H1 (cell line): ENCODE measurements around the gene ABLIM1. TPM values are rescaled to one million over a fixed set of nuclear protein-coding genes. Genes with fewer than 3 reads are reported as not detected.
A peak's percentile ranks its signal among the peaks of the same experiment; 100 is the strongest.

Experiments used
- CTCF ChIA-PET: fragments of 300-600 bp; sonication (Branson Sonifier 250); formaldehyde crosslinking; loops from one replicate; lab custom pipeline; 2021; ENCODE audit not compliant: partially characterized antibody; lab: Charles Lee
- POLR2A ChIA-PET: fragments of 300-600 bp; sonication (Branson Sonifier 250); formaldehyde crosslinking; loops from one replicate; lab custom pipeline; 2021; ENCODE audit warnings: inconsistent platforms; ENCODE audit not compliant: partially characterized antibody; lab: Charles Lee
- DNase-seq, 2 experiments: peaks; one replicate each; pipeline versions ENCODE4 v3.0.0 to v3.0.0-alpha.2; 2010 to 2022; ENCODE audit warnings: low spot score in 2 of 2, low read depth in 1 of 2, mixed read lengths in 1 of 2
- FAIRE-seq: peaks from 2 replicates; lab custom pipeline; 2011; peaks lifted over from hg19 to GRCh38; lab: Jason Lieb, UNC
- H2AFZ ChIP-seq: 2 replicates; pipeline ENCODE4 v1.8.1; 2012; ENCODE audit warnings: low read length, inconsistent platforms
- H2AK5ac ChIP-seq: 2 replicates; pipeline ENCODE4 v1.6.1; 2013; ENCODE audit warnings: low read depth, low read length
- H2BK120ac ChIP-seq: replicated peaks from 2 replicates; pipeline ENCODE3; 2013; ENCODE audit warnings: low read depth, low read length, inconsistent platforms
- H2BK12ac ChIP-seq: 2 replicates; pipeline ENCODE4 v1.6.1; 2013; ENCODE audit warnings: low read depth, low read length
- H2BK15ac ChIP-seq: 2 replicates; pipeline ENCODE4 v1.6.1; 2013; ENCODE audit warnings: low read length
- H2BK20ac ChIP-seq: 2 replicates; pipeline ENCODE4 v1.6.1; 2013; ENCODE audit warnings: low read length
- H2BK5ac ChIP-seq: 2 replicates; pipeline ENCODE4 v1.6.1; 2013; ENCODE audit warnings: low read depth, low read length
- H3K14ac ChIP-seq: 2 replicates; pipeline ENCODE4 v1.6.1; 2013; ENCODE audit warnings: inconsistent platforms; ENCODE audit not compliant: insufficient read length
- H3K18ac ChIP-seq: 2 replicates; pipeline ENCODE4 v1.6.1; 2013; ENCODE audit warnings: low read length; ENCODE audit errors: extremely low read depth
- H3K23ac ChIP-seq: 2 replicates; pipeline ENCODE4 v1.6.1; 2013; ENCODE audit warnings: inconsistent platforms; ENCODE audit not compliant: insufficient read length
- H3K23me2 ChIP-seq: 2 replicates; pipeline ENCODE4 v1.6.1; 2013; ENCODE audit warnings: low read depth, low read length
- H3K27ac ChIP-seq: 2 replicates; pipeline ENCODE4 v1.6.1; 2011; ENCODE audit warnings: low read depth, low read length, inconsistent platforms
- H3K27me3 ChIP-seq, 4 experiments: replicated peaks in 1 of 4; 1 replicate in 1 of 4; 2 replicates in 3 of 4; pipeline versions ENCODE4 v1.6.1 to v1.8.1; 2011 to 2013; ENCODE audit warnings: low read length in 3 of 4, mild to moderate bottlenecking in 3 of 4, inconsistent platforms in 2 of 4, mixed read lengths in 2 of 4, moderate library complexity in 1 of 4; ENCODE audit not compliant: control insufficient read depth in 3 of 4, insufficient read depth in 3 of 4; ENCODE audit errors: extremely low read depth in 1 of 4
- H3K36me3 ChIP-seq, 4 experiments: 2 replicates each; pipeline versions ENCODE4 v1.6.1 to v1.8.1; 2011 to 2013; ENCODE audit warnings: mild to moderate bottlenecking in 4 of 4, low read length in 3 of 4, moderate library complexity in 2 of 4, control low read depth in 1 of 4, inconsistent platforms in 1 of 4; ENCODE audit not compliant: insufficient read depth in 4 of 4, control insufficient read depth in 2 of 4
- H3K4ac ChIP-seq: replicated peaks from 2 replicates; pipeline ENCODE3; 2013; ENCODE audit warnings: low read length, low read depth, mixed read lengths, inconsistent platforms; ENCODE audit not compliant: insufficient read length
- H3K4me1 ChIP-seq, 4 experiments: replicated peaks in 1 of 4; 1 replicate in 1 of 4; 2 replicates in 3 of 4; pipeline versions ENCODE4 v1.6.1 to v1.8.1; 2011 to 2013; ENCODE audit warnings: low read length in 3 of 4, inconsistent platforms in 2 of 4, mixed read lengths in 1 of 4; ENCODE audit not compliant: insufficient read depth in 4 of 4, control insufficient read depth in 3 of 4
- H3K4me2 ChIP-seq, 2 experiments: 2 replicates each; pipeline versions ENCODE4 v1.6.1 to v1.8.1; 2011 to 2013; ENCODE audit warnings: low read depth in 2 of 2, low read length in 2 of 2, control low read depth in 1 of 2, inconsistent platforms in 1 of 2, mild to moderate bottlenecking in 1 of 2; ENCODE audit not compliant: insufficient read depth in 1 of 2
- H3K4me3 ChIP-seq, 4 experiments: fragments of 200-600, 300-600 bp in 1 of 4; sonication (generic), shearing (Covaris generic), sonication (Bioruptor Twin) in 1 of 4; 2 replicates each; pipeline versions ENCODE4 v1.5.1 to v1.8.1; 2011 to 2016; ENCODE audit warnings: low read length in 4 of 4, low read depth in 3 of 4, control low read depth in 2 of 4, inconsistent platforms in 2 of 4, mild to moderate bottlenecking in 2 of 4, mixed read lengths in 1 of 4, moderate library complexity in 1 of 4; ENCODE audit not compliant: insufficient read depth in 2 of 4; ENCODE audit errors: extremely low read depth in 1 of 4
- H3K56ac ChIP-seq: replicated peaks from 2 replicates; pipeline ENCODE3; 2013; ENCODE audit warnings: low read depth, mild to moderate bottlenecking, mixed read lengths, low read length, inconsistent platforms; ENCODE audit not compliant: insufficient read length
- H3K79me1 ChIP-seq: 2 replicates; pipeline ENCODE4 v1.6.1; 2013; ENCODE audit warnings: low read depth, low read length, control low read depth
- H3K79me2 ChIP-seq, 2 experiments: 2 replicates each; pipeline versions ENCODE4 v1.6.1 to v1.8.1; 2012 to 2013; ENCODE audit warnings: low read length in 2 of 2, mild to moderate bottlenecking in 2 of 2, inconsistent platforms in 1 of 2; ENCODE audit not compliant: insufficient read depth in 2 of 2, control insufficient read depth in 1 of 2
- H3K9ac ChIP-seq, 4 experiments: replicated peaks in 1 of 4; 1 replicate in 1 of 4; 2 replicates in 3 of 4; pipeline versions ENCODE4 v1.6.1 to v1.8.1; 2011 to 2013; ENCODE audit warnings: low read depth in 3 of 4, low read length in 3 of 4, control low read depth in 2 of 4, mild to moderate bottlenecking in 2 of 4, moderate library complexity in 2 of 4, inconsistent platforms in 1 of 4; ENCODE audit errors: extremely low read depth in 1 of 4
- H3K9me3 ChIP-seq, 2 experiments: 2 replicates each; pipeline versions ENCODE4 v1.6.1 to v1.8.1; 2012 to 2013; ENCODE audit warnings: mild to moderate bottlenecking in 2 of 2, moderate library complexity in 2 of 2, control low read depth in 1 of 2, inconsistent platforms in 1 of 2, low read depth in 1 of 2, low read length in 1 of 2, mixed read lengths in 1 of 2; ENCODE audit not compliant: insufficient read depth in 2 of 2
- H4K20me1 ChIP-seq, 2 experiments: replicated peaks in 1 of 2; 2 replicates each; pipeline versions ENCODE3 to v1.8.1; 2011 to 2013; ENCODE audit warnings: inconsistent platforms in 2 of 2, low read length in 2 of 2, mild to moderate bottlenecking in 1 of 2; ENCODE audit not compliant: insufficient read depth in 2 of 2, control insufficient read depth in 1 of 2
- H4K5ac ChIP-seq: 2 replicates; pipeline ENCODE4 v1.6.1; 2013; ENCODE audit warnings: low read length, low read depth, mixed read lengths, inconsistent platforms; ENCODE audit not compliant: insufficient read length
- H4K8ac ChIP-seq: 2 replicates; pipeline ENCODE4 v1.8.0; 2013; ENCODE audit warnings: mild to moderate bottlenecking, moderate library complexity, low read length, inconsistent platforms; ENCODE audit not compliant: insufficient read depth; ENCODE audit errors: extremely low read depth
- H4K91ac ChIP-seq: replicated peaks from 2 replicates; pipeline ENCODE3; 2013; ENCODE audit warnings: low read length, mixed read lengths, inconsistent platforms; ENCODE audit not compliant: insufficient read length
- ASH2L ChIP-seq: fragments of 200-600, 300-600 bp; sonication (generic); IDR thresholded peaks from one replicate; pipeline ENCODE4 v1.7.1; 2017; ENCODE audit warnings: low read length
- BCL11A ChIP-seq, 2 experiments: IDR thresholded peaks; one replicate each; pipeline ENCODE4 v1.6.1; 2011; ENCODE audit warnings: low read depth in 2 of 2, low read length in 2 of 2, mild to moderate bottlenecking in 2 of 2
- BRCA1 ChIP-seq: IDR thresholded peaks from 2 replicates; pipeline ENCODE4 v1.6.1; 2012; ENCODE audit warnings: low read depth, low read length, improper control_type of control experiment
- HDAC6 ChIP-seq: IDR thresholded peaks from one replicate; pipeline ENCODE4 v1.7.1; 2012; ENCODE audit warnings: low read depth, mild to moderate bottlenecking, inconsistent platforms, low read length, moderate library complexity
- KDM1A ChIP-seq: fragments of 200-600, 300-600 bp; sonication (generic); IDR thresholded peaks from 2 replicates; pipeline ENCODE4 v1.7.1; 2016; ENCODE audit warnings: mild to moderate bottlenecking, low read length, borderline replicate concordance
- SIN3A ChIP-seq, 2 experiments: IDR thresholded peaks in 1 of 2; conservative IDR thresholded peaks in 1 of 2; 2 replicates each; pipeline ENCODE4 v1.6.1; 2011 to 2012; ENCODE audit warnings: low read length in 2 of 2, improper control_type of control experiment in 1 of 2, low read depth in 1 of 2, mild to moderate bottlenecking in 1 of 2
- SIRT6 ChIP-seq: IDR thresholded peaks from one replicate; pipeline ENCODE4 v1.7.1; 2012; ENCODE audit warnings: low read length, inconsistent platforms
- SP1 ChIP-seq: IDR thresholded peaks from 2 replicates; pipeline ENCODE4 v1.6.1; 2011; ENCODE audit warnings: low read depth, low read length
- SP2 ChIP-seq: IDR thresholded peaks from 2 replicates; pipeline ENCODE4 v1.6.1; 2012; ENCODE audit warnings: mild to moderate bottlenecking, low read length, inconsistent platforms
- SRF ChIP-seq: IDR thresholded peaks from 2 replicates; pipeline ENCODE4 v1.6.1; 2011; ENCODE audit warnings: mild to moderate bottlenecking, low read depth, low read length, moderate library complexity
- WGBS, 2 experiments: shearing (Covaris generic) in 1 of 2; methylation state at CpG; one replicate each; pipeline versions ENCODE4 v1.1.6 to v1.1.7; 2013 to 2015; ENCODE audit warnings: low lambda C conversion rate in 2 of 2, mixed read lengths in 2 of 2, inconsistent platforms in 1 of 2, low coverage in 1 of 2, missing lambda C conversion rate in 1 of 2; ENCODE audit not compliant: insufficient replicate concordance in 2 of 2, insufficient coverage in 1 of 2, insufficient read length in 1 of 2; ENCODE audit errors: extremely low coverage in 1 of 2, missing lambda C conversion rate in 1 of 2; 5-methylcytosine and 5-hydroxymethylcytosine counted together
- polyA plus RNA-seq, 7 experiments: library from polyadenylated mRNA; depleted of rRNA in 3 of 7; stranded (reverse) in 5 of 7; unstranded in 2 of 7; fragments of >200 nt in 5 of 7; fragments of 200-250 nt in 2 of 7; gene quantifications; 1 replicate in 5 of 7; 2 replicates in 1 of 7; 4 replicates in 1 of 7; pipeline versions ENCODE4 v1.2.1 to v1.2.3, GENCODE V29; 2011 to 2013; ENCODE audit warnings: missing spikeins in 2 of 7, mixed read lengths in 2 of 7
- total RNA-seq: library from RNA; stranded (reverse); fragmentation: NEBNext Ultra II Directional; extraction: Animal tissue kit (Norgen Biotek cat#: 25700); gene quantifications from 2 replicates; pipeline ENCODE4 v1.2.1, GENCODE V29; 2021
- TF ChIP-seq, protein P1 (sequence below), 3 experiments: IDR thresholded peaks; 1 replicate in 2 of 3; 2 replicates in 1 of 3; pipeline versions ENCODE4 v1.5.1 to v1.6.1; 2011; ENCODE audit warnings: low read length in 3 of 3, mild to moderate bottlenecking in 3 of 3, inconsistent platforms in 2 of 3, low read depth in 1 of 3, moderate library complexity in 1 of 3; ENCODE audit not compliant: insufficient read depth in 1 of 3; ENCODE audit errors: control extremely low read depth in 1 of 3

Gene ABLIM1
- total and polyA plus RNA-seq, 2 of the 8 experiments (the other 6 are each of a cell fraction or from before 2014, with no cell fraction given) = 51.2 to 51.7 TPM

DNA sequence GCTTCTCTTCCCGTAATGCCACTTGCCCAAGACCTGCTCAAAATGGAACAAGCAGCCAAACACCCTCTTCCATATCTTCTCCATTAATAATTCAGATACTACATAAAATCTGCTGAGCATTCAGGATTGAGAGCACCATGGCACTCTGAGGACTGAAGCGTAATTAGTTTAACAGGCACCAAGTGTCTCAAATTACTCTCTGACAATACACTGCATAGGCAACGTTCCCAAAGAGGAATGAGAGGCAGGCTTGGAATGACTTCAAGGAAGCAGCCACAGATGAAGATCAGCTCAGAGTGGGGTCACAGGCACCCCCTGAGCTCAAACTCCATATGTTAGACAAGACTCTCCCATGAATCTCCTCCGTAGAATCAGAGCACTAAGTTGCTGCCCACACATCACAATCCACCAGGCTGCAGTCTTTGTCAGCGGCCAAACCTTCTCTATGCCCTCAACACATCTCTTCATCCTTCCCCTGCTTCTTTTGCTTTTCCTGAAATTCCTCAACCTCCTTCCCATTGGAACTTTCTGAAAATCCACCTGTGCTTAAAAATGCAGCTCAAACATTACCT, 4.7 kb upstream of the ABLIM1 start:
- H3K56ac ChIP-seq = no peak overlapping the region
- peaks cover 3 to 4% of the 10 kb centered on the region in 2 experiments; a peak in 2 of 4 replicates for H3K9me3 ChIP-seq
- H3K27me3 ChIP-seq = no peaks in the 10 kb centered on the region; a peak in 1 of 7 replicates
- H3K79me1 ChIP-seq = no peaks in the 10 kb centered on the region
- 0 out of 2 replicates have a peak overlapping the region, but pooled peaks have one; percentile 2 for H2BK15ac ChIP-seq
- no peaks in the 10 kb centered on the region for H4K20me1 ChIP-seq
- no peak overlapping the region for H2BK20ac ChIP-seq
- H3K4me1 ChIP-seq = peaks cover 0 to 14% (median 10%) of the 10 kb centered on the region in 4 experiments; a peak in 5 of 7 replicates
- WGBS, 2 experiments = 77% methylated on average over 5 of the region's 5 CpGs; no CpG with 5 or more reads in 1 of the 2 experiments
- no peak overlapping the region for H3K4ac ChIP-seq
- no peak overlapping the region for H2AK5ac ChIP-seq
- ChIA-PET CTCF (interaction anchor here (1.1 to 3.3 kb wide), 5 partner anchors 8 to 164 kb away, joined by 3 to 10 read pairs (median 8); no protein-coding TSS in a partner anchor), POLR2A (interaction anchor here (1.0 kb wide), 1 partner anchor 29 kb away, joined by 3 read pairs; no protein-coding TSS in a partner anchor)
- H3K23ac ChIP-seq = no peak overlapping the region
- no peak overlapping the region for H2BK120ac ChIP-seq
- no peak for DNase-seq
- H3K23me2 ChIP-seq = no peaks in the 10 kb centered on the region
- H4K5ac ChIP-seq = no peak overlapping the region
- no peak overlapping the region for H4K91ac ChIP-seq
- 0 out of 2 replicates have a peak overlapping the region, but pooled peaks have one; percentile 47 for H2AFZ ChIP-seq
- peak overlapping the region; percentile 52 for H3K14ac ChIP-seq
- H3K79me2 ChIP-seq = no peaks in the 10 kb centered on the region
- H3K36me3 ChIP-seq = no peaks in the 10 kb centered on the region
- no peak overlapping the region for H4K8ac ChIP-seq
- H3K4me2 ChIP-seq = no peak overlapping the region
- no peak for FAIRE-seq
- H2BK5ac ChIP-seq = no peak overlapping the region
- no peak overlapping the region for H3K18ac ChIP-seq
- no peak overlapping the region for H3K9ac ChIP-seq
- no peak overlapping the region for H3K27ac ChIP-seq
- no peak overlapping the region for H3K4me3 ChIP-seq
- no peak overlapping the region for H2BK12ac ChIP-seq
- no peak for TF ChIP-seq HDAC6
- TF ChIP-seq BCL11A (IDR thresholded peaks at IDR 0.05; ENCODE audit: low read depth in 2 of 2, low read length in 2 of 2) = no peak
- TF ChIP-seq SP1 = no peak
- TF ChIP-seq SIRT6 = no peak
- no peak for TF ChIP-seq SP2
- no peak for TF ChIP-seq KDM1A
- TF ChIP-seq ASH2L = no peak
- no peak for TF ChIP-seq SRF
- TF ChIP-seq SIN3A (conservative IDR thresholded peaks at IDR 0.05 in 1 of 2, IDR thresholded peaks at IDR 0.05 in 1 of 2; ENCODE audit: low read depth in 1 of 2, low read length in 2 of 2) = no peak
- TF ChIP-seq, protein P1, sequence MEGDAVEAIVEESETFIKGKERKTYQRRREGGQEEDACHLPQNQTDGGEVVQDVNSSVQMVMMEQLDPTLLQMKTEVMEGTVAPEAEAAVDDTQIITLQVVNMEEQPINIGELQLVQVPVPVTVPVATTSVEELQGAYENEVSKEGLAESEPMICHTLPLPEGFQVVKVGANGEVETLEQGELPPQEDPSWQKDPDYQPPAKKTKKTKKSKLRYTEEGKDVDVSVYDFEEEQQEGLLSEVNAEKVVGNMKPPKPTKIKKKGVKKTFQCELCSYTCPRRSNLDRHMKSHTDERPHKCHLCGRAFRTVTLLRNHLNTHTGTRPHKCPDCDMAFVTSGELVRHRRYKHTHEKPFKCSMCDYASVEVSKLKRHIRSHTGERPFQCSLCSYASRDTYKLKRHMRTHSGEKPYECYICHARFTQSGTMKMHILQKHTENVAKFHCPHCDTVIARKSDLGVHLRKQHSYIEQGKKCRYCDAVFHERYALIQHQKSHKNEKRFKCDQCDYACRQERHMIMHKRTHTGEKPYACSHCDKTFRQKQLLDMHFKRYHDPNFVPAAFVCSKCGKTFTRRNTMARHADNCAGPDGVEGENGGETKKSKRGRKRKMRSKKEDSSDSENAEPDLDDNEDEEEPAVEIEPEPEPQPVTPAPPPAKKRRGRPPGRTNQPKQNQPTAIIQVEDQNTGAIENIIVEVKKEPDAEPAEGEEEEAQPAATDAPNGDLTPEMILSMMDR (IDR thresholded peaks at IDR 0.05; ENCODE audit: control extremely low read depth in 1 of 3, insufficient read depth in 1 of 3, low read depth in 1 of 3, low read length in 3 of 3) = no peak
- no peak for TF ChIP-seq BRCA1
